K562 (cell line): Measurements from ENCODE around the gene PCED1B. TPM values are rescaled to one million over a fixed set of nuclear protein-coding genes. Genes with fewer than 3 reads are reported as not detected.

ENCODE experiments used
- ATAC-seq: fragments of 200-7000 bp; cut with Tn5 transposase; 3 replicates; pipeline ENCODE4 v1.9.1; 2020; ENCODE audit warnings: moderate library complexity
- BruUV-seq: library from RNA; stranded (reverse); fragments of 400-500 nt; replicated peaks from 2 replicates; lab custom pipeline; 2021; lab: Mats Ljungman, UMichigan
- CTCF ChIA-PET: fragments of 300-600 bp; formaldehyde crosslinking; extraction: SDS; loops from one replicate; lab custom pipeline; 2021; ENCODE audit warnings: low intra/inter-chr PET ratio; lab: Yijun Ruan, JAX
- POLR2A ChIA-PET: fragments of 300-600, 350-650 bp; sonication (Branson Sonifier 250); formaldehyde crosslinking; extraction: SDS; loops from one replicate; lab custom pipeline; 2021; ENCODE audit warnings: antibody characterized with exemption, inconsistent platforms; lab: Yijun Ruan, JAX
- DNase-seq, 4 experiments: peaks; one replicate each; pipeline versions ENCODE4 v3.0.0 to v3.0.0-alpha.2; 2011 to 2018; ENCODE audit warnings: low spot score in 3 of 4, mixed read lengths in 3 of 4; ENCODE audit errors: extremely low read depth in 1 of 4
- FAIRE-seq: peaks from 2 replicates; lab custom pipeline; 2011; peaks lifted over from hg19 to GRCh38; lab: Jason Lieb, UNC
- H2AFZ ChIP-seq: 2 replicates; pipeline ENCODE4 v1.6.0; 2011; ENCODE audit warnings: low read depth, low read length, control low read depth, inconsistent platforms
- H3K27ac ChIP-seq: fragments of 200-600 bp; 3 replicates; pipeline ENCODE4 v1.8.0; 2011; ENCODE audit warnings: low read depth, mild to moderate bottlenecking, control low read depth, inconsistent platforms, low read length, moderate library complexity, mixed read lengths; ENCODE audit errors: extremely low read depth
- H3K27me3 ChIP-seq, 2 experiments: fragments of 300-600 bp in 1 of 2; 2 replicates in 1 of 2; 3 replicates in 1 of 2; pipeline versions ENCODE4 v1.6.0 to v1.8.0; 2011; ENCODE audit warnings: inconsistent platforms in 2 of 2, low read length in 2 of 2, mild to moderate bottlenecking in 1 of 2, mixed read lengths in 1 of 2, moderate library complexity in 1 of 2; ENCODE audit not compliant: control insufficient read depth in 2 of 2, insufficient read depth in 2 of 2
- H3K36me3 ChIP-seq: fragments of 300-600 bp; 3 replicates; pipeline ENCODE4 v1.8.0; 2011; ENCODE audit warnings: mild to moderate bottlenecking, low read length, inconsistent platforms; ENCODE audit not compliant: control insufficient read depth, insufficient read depth
- H3K4me1 ChIP-seq, 2 experiments: fragments of 200-600 bp in 1 of 2; replicated peaks in 1 of 2; 2 replicates in 1 of 2; 3 replicates in 1 of 2; pipeline versions ENCODE4 v1.5.1 to v1.8.0; 2011; ENCODE audit warnings: inconsistent platforms in 2 of 2, low read length in 2 of 2, mild to moderate bottlenecking in 1 of 2, mixed read lengths in 1 of 2, moderate library complexity in 1 of 2; ENCODE audit not compliant: control insufficient read depth in 2 of 2, insufficient read depth in 2 of 2
- H3K4me2 ChIP-seq: 2 replicates; pipeline ENCODE4 v1.6.1; 2011; ENCODE audit warnings: low read length, control low read depth, inconsistent platforms, mixed read lengths; ENCODE audit not compliant: insufficient read depth
- H3K4me3 ChIP-seq: fragments of 200-600 bp; sonication (generic), shearing (Covaris generic); 2 replicates; pipeline ENCODE4 v1.5.1; 2016; ENCODE audit warnings: control low read depth, inconsistent platforms
- H3K79me2 ChIP-seq: fragments of 200-600 bp; 3 replicates; pipeline ENCODE4 v1.8.0; 2011; ENCODE audit warnings: low read length, inconsistent platforms; ENCODE audit not compliant: control insufficient read depth, insufficient read depth
- H3K9ac ChIP-seq, 2 experiments: 2 replicates each; pipeline versions ENCODE4 v1.6.0 to v1.6.1; 2011; ENCODE audit warnings: low read depth in 2 of 2, low read length in 2 of 2, control low read depth in 1 of 2, inconsistent platforms in 1 of 2, mild to moderate bottlenecking in 1 of 2, mixed read lengths in 1 of 2; ENCODE audit not compliant: insufficient read depth in 1 of 2
- H3K9me1 ChIP-seq: one replicate; pipeline ENCODE4 v1.6.0; 2011; ENCODE audit warnings: inconsistent platforms, mild to moderate bottlenecking, low read length, moderate library complexity; ENCODE audit not compliant: control insufficient read depth, insufficient read depth
- H3K9me3 ChIP-seq: replicated peaks from 2 replicates; pipeline ENCODE4 v1.5.1; 2011; ENCODE audit warnings: low read depth, low read length, inconsistent platforms; ENCODE audit not compliant: control insufficient read depth, insufficient read depth
- H4K20me1 ChIP-seq: replicated peaks from 2 replicates; pipeline ENCODE4 v1.6.1; 2011; ENCODE audit warnings: low read length, inconsistent platforms, mixed read lengths; ENCODE audit not compliant: control insufficient read depth, insufficient read depth
- FIP1L1 ChIP-seq: fragments of 200-400 bp; formaldehyde crosslinking; IDR thresholded peaks from 2 replicates; pipeline ENCODE4 v1.6.1; 2018; ENCODE audit warnings: mild to moderate bottlenecking, low read depth, low read length; ENCODE audit not compliant: poor library complexity, severe bottlenecking
- GATAD2A ChIP-seq: fragments of 450-650 bp; IDR thresholded peaks from 2 replicates; pipeline ENCODE4 v1.6.1; 2017
- GATAD2B ChIP-seq: fragments of 450-650 bp; IDR thresholded peaks from 2 replicates; pipeline ENCODE4 v1.6.1; 2017; ENCODE audit warnings: mild to moderate bottlenecking, borderline replicate concordance
- GTF3C2 ChIP-seq: IDR thresholded peaks from 3 replicates; pipeline ENCODE4 v1.6.1; 2011; ENCODE audit warnings: borderline replicate concordance, mild to moderate bottlenecking, moderate library complexity; ENCODE audit not compliant: insufficient read length; ENCODE audit errors: extremely low read depth
- KDM5B ChIP-seq: fragments of 200-600 bp; sonication (generic); IDR thresholded peaks from 2 replicates; pipeline ENCODE4 v1.6.1; 2012; ENCODE audit warnings: low read depth, mild to moderate bottlenecking, moderate library complexity, low read length, control low read depth, inconsistent platforms; ENCODE audit not compliant: insufficient replicate concordance
- L3MBTL2 ChIP-seq: fragments of 450-650 bp; IDR thresholded peaks from 2 replicates; pipeline ENCODE4 v1.6.1; 2016; ENCODE audit warnings: mild to moderate bottlenecking, moderate library complexity
- RNF219 ChIP-seq: fragments of 250-450 bp; sonication (Bioruptor Pico); IDR thresholded peaks from 2 replicates; pipeline ENCODE4 v1.5.0; 2022; ENCODE audit warnings: mild to moderate bottlenecking
- SOX6 ChIP-seq: fragments of 450-650 bp; IDR thresholded peaks from 2 replicates; pipeline ENCODE4 v1.6.1; 2014; ENCODE audit warnings: mild to moderate bottlenecking
- TFAM ChIP-seq: fragments of 250-450 bp; sonication (Bioruptor Pico); conservative IDR thresholded peaks from 2 replicates; pipeline ENCODE4 v1.5.0; 2021; ENCODE audit warnings: mild to moderate bottlenecking, moderate library complexity
- ZBTB8A ChIP-seq: fragments of 450-650 bp; IDR thresholded peaks from 2 replicates; pipeline ENCODE4 v1.6.1; 2018; ENCODE audit warnings: mild to moderate bottlenecking, moderate library complexity; ENCODE audit not compliant: partially characterized antibody
- ZNF239 ChIP-seq: fragments of 250-450 bp; sonication (Bioruptor Pico); IDR thresholded peaks from 2 replicates; pipeline ENCODE4 v1.4.0; 2020; ENCODE audit warnings: mild to moderate bottlenecking
- ZNF384 ChIP-seq: IDR thresholded peaks from 2 replicates; pipeline ENCODE4 v1.6.1; 2012; ENCODE audit warnings: low read depth, low read length, improper control_type of control experiment
- WGBS: fragments of 100-300 bp; shearing (Covaris generic); methylation state at CpG from one replicate; pipeline ENCODE4 v1.1.6; 2016; ENCODE audit warnings: low coverage, mixed read lengths; ENCODE audit not compliant: insufficient coverage; ENCODE audit errors: missing lambda C conversion rate; 5-methylcytosine and 5-hydroxymethylcytosine counted together
- in situ Hi-C: fragments of 300-500 bp; cut with MboI; formaldehyde crosslinking; loops from 4 replicates; pipeline ENCODE4 v1.15.0; 2018; ENCODE audit warnings: inconsistent platforms, mixed read lengths
- intact Hi-C: fragments of 100-400 bp; cut with micrococcal nuclease; formaldehyde crosslinking; loops from 2 replicates; pipeline ENCODE4 v1.14.2; 2022
- polyA plus RNA-seq, 8 experiments: library from polyadenylated mRNA; depleted of rRNA in 4 of 8; stranded (reverse) in 5 of 8; unstranded in 3 of 8; fragments of >200 nt; fragmentation: Nextera tagmentation in 2 of 8; fragmentation: Illumina TruSeq in 1 of 8; extraction: Ambion mirVana in 2 of 8; extraction: Trizol in 1 of 8; gene quantifications; 2 replicates each; pipeline versions ENCODE4 v1.2.1 to v1.2.3, GENCODE V29; 2011 to 2014; ENCODE audit warnings: inconsistent platforms in 1 of 8, missing spikeins in 1 of 8
- total RNA-seq, 7 experiments: library from RNA; depleted of rRNA in 6 of 7; stranded (reverse); fragments of >200 nt in 6 of 7; fragmentation: Illumina TruSeq in 2 of 7; extraction: Trizol in 2 of 7; gene quantifications; 2 replicates each; pipeline versions ENCODE4 v1.2.1 to v1.2.3, GENCODE V29; 2011 to 2021; ENCODE audit warnings: low replicate concordance in 1 of 7
- TF ChIP-seq, protein P1 (sequence below): fragments of 450-650 bp; IDR thresholded peaks from 2 replicates; pipeline ENCODE4 v1.6.1; 2016; ENCODE audit warnings: missing biosample characterization, missing genetic modification characterization
- TF ChIP-seq, protein P2 (sequence below): fragments of 250-450 bp; sonication (Bioruptor Pico); IDR thresholded peaks from 2 replicates; pipeline ENCODE4 v1.5.0; 2021; ENCODE audit warnings: mild to moderate bottlenecking, borderline replicate concordance

The PCED1B gene
- total and polyA plus RNA-seq, 9 of the 15 experiments (the other 6 are each of a cell fraction or from before 2014, with no cell fraction given): 1.2 to 9.3 (median 2.5) TPM

- FAIRE-seq: no peak
- TF ChIP-seq GATAD2A: 0 out of 2 replicates have a peak, but pooled peaks have one; percentile 7
- TF ChIP-seq ZBTB8A: no peak
- no peak for TF ChIP-seq ZNF384
- no peak for TF ChIP-seq TFAM (CRISPR knock-in tag)
- TF ChIP-seq, protein P1, sequence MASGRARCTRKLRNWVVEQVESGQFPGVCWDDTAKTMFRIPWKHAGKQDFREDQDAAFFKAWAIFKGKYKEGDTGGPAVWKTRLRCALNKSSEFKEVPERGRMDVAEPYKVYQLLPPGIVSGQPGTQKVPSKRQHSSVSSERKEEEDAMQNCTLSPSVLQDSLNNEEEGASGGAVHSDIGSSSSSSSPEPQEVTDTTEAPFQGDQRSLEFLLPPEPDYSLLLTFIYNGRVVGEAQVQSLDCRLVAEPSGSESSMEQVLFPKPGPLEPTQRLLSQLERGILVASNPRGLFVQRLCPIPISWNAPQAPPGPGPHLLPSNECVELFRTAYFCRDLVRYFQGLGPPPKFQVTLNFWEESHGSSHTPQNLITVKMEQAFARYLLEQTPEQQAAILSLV (tag): no peak
- no peak for TF ChIP-seq GTF3C2
- TF ChIP-seq, protein P2, sequence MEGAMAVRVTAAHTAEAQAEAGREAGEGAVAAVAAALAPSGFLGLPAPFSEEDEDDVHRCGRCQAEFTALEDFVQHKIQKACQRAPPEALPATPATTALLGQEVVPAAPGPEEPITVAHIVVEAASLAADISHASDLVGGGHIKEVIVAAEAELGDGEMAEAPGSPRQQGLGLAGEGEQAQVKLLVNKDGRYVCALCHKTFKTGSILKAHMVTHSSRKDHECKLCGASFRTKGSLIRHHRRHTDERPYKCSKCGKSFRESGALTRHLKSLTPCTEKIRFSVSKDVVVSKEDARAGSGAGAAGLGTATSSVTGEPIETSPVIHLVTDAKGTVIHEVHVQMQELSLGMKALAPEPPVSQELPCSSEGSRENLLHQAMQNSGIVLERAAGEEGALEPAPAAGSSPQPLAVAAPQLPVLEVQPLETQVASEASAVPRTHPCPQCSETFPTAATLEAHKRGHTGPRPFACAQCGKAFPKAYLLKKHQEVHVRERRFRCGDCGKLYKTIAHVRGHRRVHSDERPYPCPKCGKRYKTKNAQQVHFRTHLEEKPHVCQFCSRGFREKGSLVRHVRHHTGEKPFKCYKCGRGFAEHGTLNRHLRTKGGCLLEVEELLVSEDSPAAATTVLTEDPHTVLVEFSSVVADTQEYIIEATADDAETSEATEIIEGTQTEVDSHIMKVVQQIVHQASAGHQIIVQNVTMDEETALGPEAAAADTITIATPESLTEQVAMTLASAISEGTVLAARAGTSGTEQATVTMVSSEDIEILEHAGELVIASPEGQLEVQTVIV (CRISPR knock-in tag): no peak
- no peak for TF ChIP-seq RNF219 (CRISPR knock-in tag)
- TF ChIP-seq SOX6: no peak
- TF ChIP-seq GATAD2B: peak; percentile 46; the same call in 1 of the 2 replicates
- TF ChIP-seq ZNF239 (CRISPR knock-in tag): no peak
- 0 out of 2 replicates have a peak, but pooled peaks have one; percentile 9 for TF ChIP-seq L3MBTL2
- TF ChIP-seq FIP1L1: no peak
- TF ChIP-seq KDM5B: no peak
These were observed 169.7 kb downstream of the PCED1B start for GRCh38 chr12:47249082-47249481.

More at GRCh38 chr12:47249082-47249481, 169.7 kb downstream of the PCED1B start:
- H4K20me1 ChIP-seq: no peaks in the 10 kb centered on the region
- POLR2A ChIA-PET: interaction anchor here (0.6 to 2.0 kb wide), 5 partner anchors 9 to 40 kb away, joined by 3 to 5 read pairs (median 3); no protein-coding TSS in a partner anchor
- peak overlapping the region; percentile 63 to 83; a peak in 3 of 4 replicates for H3K9ac ChIP-seq
- peaks cover 15 to 31% of the 10 kb centered on the region in 2 experiments; a peak in 4 of 5 replicates for H3K4me1 ChIP-seq
- H3K27ac ChIP-seq: peak overlapping the region; percentile 81
- DNase-seq (peak in 2 of 4 experiments; percentile 27 to 37), ATAC-seq (peak; percentile 59)
- H3K9me1 ChIP-seq: no peaks in the 10 kb centered on the region
- no peaks in the 10 kb centered on the region for H3K36me3 ChIP-seq
- H2AFZ ChIP-seq: peak overlapping the region; percentile 91
- CTCF ChIA-PET: no interaction called here
- H3K27me3 ChIP-seq: no peaks in the 10 kb centered on the region
- peak overlapping the region; percentile 38 for H3K4me3 ChIP-seq
- H3K4me2 ChIP-seq: peak overlapping the region; percentile 78
- peaks cover 4% of the 10 kb centered on the region; the same call in 1 of the 2 replicates for H3K9me3 ChIP-seq
- no TSS peak for BruUV-seq
- H3K79me2 ChIP-seq: peaks cover 8% of the 10 kb centered on the region; the same call in 1 of the 3 replicates
- in situ Hi-C loops: no loop called here
- WGBS: 8% methylated on average over 4 of the region's 4 CpGs
- intact Hi-C loops: loop anchor here (10.0 kb wide), 1 partner anchor 56 kb away; no protein-coding TSS in a partner anchor
